GM12864 (cell line): ENCODE results near the gene BICDL1.

Source experiments
- DNase-seq: peaks from one replicate; pipeline ENCODE4 v3.0.0-alpha.2; 2011; ENCODE audit warnings: low read depth
- H3K4me3 ChIP-seq: 2 replicates; pipeline ENCODE4 v1.5.1; 2011; ENCODE audit warnings: mild to moderate bottlenecking, low read depth, low read length, control low read depth
- TF ChIP-seq, protein P1 (sequence below): IDR thresholded peaks from 2 replicates; pipeline ENCODE4 v1.5.1; 2011; ENCODE audit warnings: low read depth, mild to moderate bottlenecking, moderate library complexity, low read length, control low read depth, inconsistent platforms; ENCODE audit errors: missing control alignments

BICDL1 gene

DNA sequence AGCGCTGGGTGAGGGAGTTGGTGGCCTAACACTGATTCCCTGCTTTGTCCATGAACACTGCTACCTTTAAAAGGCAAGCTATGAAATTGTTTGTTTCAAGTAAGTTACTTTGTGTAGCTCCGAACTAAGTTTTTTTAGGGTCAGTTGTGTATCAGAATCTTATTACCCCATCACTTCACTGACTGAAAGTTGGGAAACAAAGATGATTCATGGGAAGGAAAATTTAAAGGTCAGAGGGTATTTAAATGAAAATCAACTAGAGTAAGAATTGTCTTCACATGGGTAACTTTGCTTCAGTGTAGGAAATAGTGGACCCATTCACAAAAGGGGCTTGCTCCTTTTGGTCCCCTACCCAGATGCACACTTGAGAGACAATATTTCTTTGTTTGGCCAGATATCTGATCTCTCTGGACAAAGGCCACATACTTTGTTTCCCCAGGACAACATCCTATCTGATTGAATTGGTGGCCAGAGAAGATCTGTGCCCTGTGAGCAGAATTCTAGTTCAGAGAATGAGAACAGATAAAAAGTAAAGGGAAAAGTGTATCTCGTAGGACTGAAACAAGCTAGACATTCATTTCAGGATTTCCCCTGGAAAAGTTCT, 74.0 kb downstream of the BICDL1 start:
- no peak for DNase-seq
- no peak overlapping the region for H3K4me3 ChIP-seq
- TF ChIP-seq, protein P1, sequence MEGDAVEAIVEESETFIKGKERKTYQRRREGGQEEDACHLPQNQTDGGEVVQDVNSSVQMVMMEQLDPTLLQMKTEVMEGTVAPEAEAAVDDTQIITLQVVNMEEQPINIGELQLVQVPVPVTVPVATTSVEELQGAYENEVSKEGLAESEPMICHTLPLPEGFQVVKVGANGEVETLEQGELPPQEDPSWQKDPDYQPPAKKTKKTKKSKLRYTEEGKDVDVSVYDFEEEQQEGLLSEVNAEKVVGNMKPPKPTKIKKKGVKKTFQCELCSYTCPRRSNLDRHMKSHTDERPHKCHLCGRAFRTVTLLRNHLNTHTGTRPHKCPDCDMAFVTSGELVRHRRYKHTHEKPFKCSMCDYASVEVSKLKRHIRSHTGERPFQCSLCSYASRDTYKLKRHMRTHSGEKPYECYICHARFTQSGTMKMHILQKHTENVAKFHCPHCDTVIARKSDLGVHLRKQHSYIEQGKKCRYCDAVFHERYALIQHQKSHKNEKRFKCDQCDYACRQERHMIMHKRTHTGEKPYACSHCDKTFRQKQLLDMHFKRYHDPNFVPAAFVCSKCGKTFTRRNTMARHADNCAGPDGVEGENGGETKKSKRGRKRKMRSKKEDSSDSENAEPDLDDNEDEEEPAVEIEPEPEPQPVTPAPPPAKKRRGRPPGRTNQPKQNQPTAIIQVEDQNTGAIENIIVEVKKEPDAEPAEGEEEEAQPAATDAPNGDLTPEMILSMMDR = no peak

DNA sequence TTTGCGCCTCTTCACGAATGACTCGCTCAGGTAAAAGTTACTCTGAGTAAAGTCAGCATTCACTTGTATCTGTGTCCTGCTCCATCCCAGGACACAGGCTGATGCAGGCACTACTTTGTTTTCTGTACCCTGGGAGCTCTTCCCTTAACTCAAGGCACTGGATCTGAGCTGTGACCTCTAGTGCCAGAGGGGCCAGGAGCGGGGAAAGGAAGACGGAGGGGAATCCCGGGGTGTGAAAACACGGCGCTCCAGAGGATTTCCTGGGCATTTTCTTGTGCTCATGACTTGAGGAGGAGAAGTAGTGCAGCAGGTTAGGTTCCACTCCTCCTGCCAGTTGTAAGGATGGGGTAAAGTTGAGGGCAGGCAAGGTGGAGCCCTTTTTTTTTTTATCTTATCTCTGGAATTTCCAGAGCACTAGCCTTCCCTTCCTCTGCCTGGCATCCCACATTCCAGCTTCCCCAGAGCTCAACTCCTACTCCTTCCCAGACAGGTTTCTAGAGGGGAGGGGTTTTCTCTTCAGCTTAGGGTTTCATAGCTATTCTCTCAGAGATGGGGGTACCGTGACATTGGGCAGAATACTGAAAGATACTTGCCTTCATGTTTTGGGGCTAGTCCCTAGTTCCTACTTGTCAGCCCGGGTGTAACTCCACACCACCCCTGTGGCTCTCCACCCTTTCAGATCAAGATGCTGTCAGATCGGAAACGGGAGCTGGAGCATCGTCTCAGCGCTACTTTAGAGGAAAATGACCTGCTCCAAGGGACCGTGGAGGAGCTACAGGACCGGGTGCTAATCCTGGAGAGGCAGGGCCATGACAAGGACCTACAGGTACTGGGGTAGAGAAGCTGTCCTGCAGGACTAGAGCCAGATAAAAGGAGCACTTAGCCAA, 75.3 kb downstream of the BICDL1 start:
- H3K4me3 ChIP-seq = no peak overlapping the region
- TF ChIP-seq, protein P1 = no peak
- no peak for DNase-seq

DNA sequence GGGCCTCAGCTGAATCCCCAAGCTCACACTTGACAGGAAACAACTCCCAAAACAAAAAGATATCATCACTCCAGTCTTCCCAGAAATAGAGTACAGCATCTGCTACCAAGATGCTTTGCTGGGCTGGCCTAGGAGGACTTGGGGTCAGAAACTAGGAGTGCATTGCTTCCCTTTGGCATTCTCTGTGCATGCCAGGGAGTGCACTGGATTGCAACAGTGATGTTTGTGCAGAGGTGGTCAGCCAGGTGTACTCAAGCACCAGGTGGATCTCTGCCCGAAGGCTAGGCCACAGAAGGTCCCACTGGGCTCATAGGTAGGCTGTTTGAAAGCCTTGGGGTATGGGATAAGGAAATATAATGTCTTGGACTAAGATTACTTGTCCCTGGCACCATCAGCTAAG, 76.4 kb downstream of the BICDL1 start:
- no peak for DNase-seq
- TF ChIP-seq, protein P1 = no peak

DNA sequence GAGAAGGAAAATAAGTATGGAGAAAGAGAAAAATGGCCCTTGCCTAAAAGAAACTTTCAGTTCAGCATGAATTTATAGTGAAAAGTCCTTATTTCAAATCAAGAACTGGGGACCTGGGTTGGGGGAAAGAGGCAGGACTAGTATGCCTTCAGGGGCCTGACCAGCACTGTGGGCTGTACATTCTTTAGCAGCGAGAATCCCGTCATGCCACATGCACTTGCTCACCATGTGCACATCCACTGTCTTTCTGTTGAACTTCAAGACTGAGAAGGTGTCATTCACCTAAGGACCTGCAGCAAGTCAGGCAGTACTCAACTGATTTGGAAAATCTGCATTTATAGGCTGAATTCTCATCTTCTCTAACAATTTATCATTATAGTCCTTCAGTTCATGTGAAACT, 77.3 kb downstream of the BICDL1 start:
- TF ChIP-seq, protein P1 = no peak
- DNase-seq = no peak
- no peak overlapping the region for H3K4me3 ChIP-seq

More for the DNA sequence above, 76.4 kb downstream of the BICDL1 start:
- H3K4me3 ChIP-seq = no peak overlapping the region

DNA sequence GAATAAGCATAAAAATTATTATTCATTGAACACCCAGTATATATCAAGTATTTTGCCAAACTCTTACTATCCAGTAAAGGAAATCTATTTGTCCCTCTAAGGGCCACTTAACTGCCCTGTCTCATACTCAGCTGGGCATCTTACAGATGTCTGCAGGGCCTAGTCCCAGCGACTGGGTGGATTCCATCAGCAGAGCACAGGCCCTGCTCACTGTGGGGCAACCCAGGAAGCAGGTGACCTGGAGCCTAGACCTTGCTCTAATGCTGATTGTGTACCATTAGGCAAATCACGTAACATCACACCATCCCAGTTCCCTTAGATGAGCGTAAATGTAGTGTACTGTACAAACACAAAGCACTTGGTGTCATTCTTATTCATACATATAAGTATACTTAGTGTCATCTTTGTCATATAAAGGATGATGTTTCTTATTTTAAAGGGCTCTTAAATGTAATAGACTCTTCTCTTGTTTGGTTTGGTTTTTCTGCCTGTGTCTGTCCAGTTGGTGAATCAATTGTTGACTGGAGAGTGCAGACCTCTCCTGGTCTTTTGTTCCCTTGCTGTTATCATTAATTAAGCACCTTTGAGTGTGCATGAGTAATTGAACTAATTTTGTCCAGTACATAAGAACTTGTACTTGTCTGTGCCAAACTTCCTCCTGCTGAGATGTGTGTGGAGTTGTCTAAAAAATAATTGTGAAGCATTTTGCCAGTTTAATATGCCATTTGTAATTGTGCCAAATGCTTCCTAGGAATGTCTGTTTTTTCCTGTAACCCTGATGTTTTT, 78.2 kb downstream of the BICDL1 start:
- no peak overlapping the region for H3K4me3 ChIP-seq
- TF ChIP-seq, protein P1 = no peak
- no peak for DNase-seq

DNA sequence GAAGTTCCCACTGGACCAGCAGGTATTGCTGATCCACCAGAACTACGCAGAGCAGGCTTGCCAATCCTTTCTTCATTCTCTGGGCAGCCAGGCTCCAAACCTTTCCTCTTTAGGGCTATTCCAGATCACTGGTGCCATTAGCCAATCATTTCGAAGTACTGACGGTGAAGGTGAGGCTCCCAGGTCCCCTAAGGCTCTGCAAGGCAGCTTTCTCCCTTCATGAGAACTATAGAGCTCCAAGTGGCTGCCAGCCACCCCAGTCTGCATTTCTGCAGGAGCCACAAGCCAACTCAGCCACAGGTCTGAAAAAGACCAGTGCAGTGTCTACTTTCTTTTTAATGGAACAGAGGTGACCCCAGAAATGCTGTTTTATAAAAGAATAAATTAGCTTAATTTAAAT, 78.9 kb downstream of the BICDL1 start:
- TF ChIP-seq, protein P1 = no peak
- DNase-seq = no peak
- no peak overlapping the region for H3K4me3 ChIP-seq
